Endodermal cell (in vitro differentiated cells): ENCODE data around the gene ITGB7. TPM values are rescaled to one million over a fixed set of nuclear protein-coding genes. Genes with fewer than 3 reads are reported as not detected.
A peak's percentile ranks its signal among the peaks of the same experiment; 100 is the strongest.

Source experiments
- DNase-seq: peaks from one replicate; pipeline ENCODE4 v3.0.0-alpha.2; 2017
- H3K27ac ChIP-seq: 2 replicates; pipeline ENCODE4 v1.5.1; 2013; ENCODE audit warnings: mild to moderate bottlenecking, low read depth, low read length, moderate library complexity
- H3K27me3 ChIP-seq: 2 replicates; pipeline ENCODE4 v1.6.1; 2013; ENCODE audit warnings: mild to moderate bottlenecking, low read length, moderate library complexity; ENCODE audit not compliant: insufficient read depth, control insufficient read depth, poor library complexity, severe bottlenecking
- H3K36me3 ChIP-seq: 2 replicates; pipeline ENCODE4 v1.7.0; 2013; ENCODE audit warnings: mild to moderate bottlenecking, low read length, moderate library complexity; ENCODE audit not compliant: control insufficient read depth, insufficient read depth
- H3K4me1 ChIP-seq: one replicate; pipeline ENCODE4 v1.7.0; 2013; ENCODE audit warnings: low read length; ENCODE audit not compliant: control insufficient read depth, insufficient read depth
- H3K4me3 ChIP-seq: 2 replicates; pipeline ENCODE4 v1.5.1; 2013; ENCODE audit warnings: mild to moderate bottlenecking, low read length, moderate library complexity
- H3K9ac ChIP-seq: 2 replicates; pipeline ENCODE4 v1.6.1; 2013; ENCODE audit warnings: mild to moderate bottlenecking, low read length, moderate library complexity; ENCODE audit not compliant: poor library complexity, severe bottlenecking; ENCODE audit errors: extremely low read depth
- H3K9me3 ChIP-seq: 2 replicates; pipeline ENCODE4 v1.6.1; 2013; ENCODE audit warnings: mild to moderate bottlenecking, low read length, moderate library complexity; ENCODE audit not compliant: control insufficient read depth
- H3K27ac Mint-ChIP-seq: 2 replicates; pipeline ENCODE4 v1.8.0; 2020; ENCODE audit warnings: mixed read lengths
- H3K27me3 Mint-ChIP-seq: 2 replicates; pipeline ENCODE4 v1.8.0; 2021; ENCODE audit warnings: mild to moderate bottlenecking, mixed read lengths; ENCODE audit not compliant: insufficient read depth
- H3K36me3 Mint-ChIP-seq: 2 replicates; pipeline ENCODE4 v1.8.0; 2020; ENCODE audit warnings: low read depth, mixed read lengths
- H3K4me1 Mint-ChIP-seq: 2 replicates; pipeline ENCODE4 v1.8.0; 2020; ENCODE audit warnings: mixed read lengths
- H3K4me3 Mint-ChIP-seq: 2 replicates; pipeline ENCODE4 v1.8.0; 2020; ENCODE audit warnings: mild to moderate bottlenecking, moderate library complexity, mixed read lengths
- H3K9me3 Mint-ChIP-seq: 2 replicates; pipeline ENCODE4 v1.8.0; 2020; ENCODE audit warnings: mild to moderate bottlenecking, mixed read lengths
- WGBS, 2 experiments: methylation state at CpG; one replicate each; pipeline versions ENCODE4 v1.1.5 to v1.1.7; 2013; ENCODE audit warnings: missing lambda C conversion rate in 2 of 2, mixed read lengths in 1 of 2; ENCODE audit not compliant: insufficient coverage in 1 of 2, insufficient read length in 1 of 2; 5-methylcytosine and 5-hydroxymethylcytosine counted together
- total RNA-seq, 2 donors: library from RNA; stranded (reverse); fragmentation: NEBNext Ultra II Directional in 1 of 2; extraction: Animal tissue kit (Norgen Biotek cat#: 25700) in 1 of 2; gene quantifications; 2 replicates in 1 of 2; 3 replicates in 1 of 2; pipeline ENCODE4 v1.2.1, GENCODE V29; 2021
- TF ChIP-seq, protein P1 (sequence below): fragments of 200-600 bp; sonication (generic); conservative IDR thresholded peaks from 2 replicates; pipeline ENCODE4 v1.5.0; 2021; ENCODE audit warnings: antibody characterized with exemption, mild to moderate bottlenecking

Gene ITGB7
- total RNA-seq, 2 donors from 2014 or later = 1.4 TPM

DNA sequence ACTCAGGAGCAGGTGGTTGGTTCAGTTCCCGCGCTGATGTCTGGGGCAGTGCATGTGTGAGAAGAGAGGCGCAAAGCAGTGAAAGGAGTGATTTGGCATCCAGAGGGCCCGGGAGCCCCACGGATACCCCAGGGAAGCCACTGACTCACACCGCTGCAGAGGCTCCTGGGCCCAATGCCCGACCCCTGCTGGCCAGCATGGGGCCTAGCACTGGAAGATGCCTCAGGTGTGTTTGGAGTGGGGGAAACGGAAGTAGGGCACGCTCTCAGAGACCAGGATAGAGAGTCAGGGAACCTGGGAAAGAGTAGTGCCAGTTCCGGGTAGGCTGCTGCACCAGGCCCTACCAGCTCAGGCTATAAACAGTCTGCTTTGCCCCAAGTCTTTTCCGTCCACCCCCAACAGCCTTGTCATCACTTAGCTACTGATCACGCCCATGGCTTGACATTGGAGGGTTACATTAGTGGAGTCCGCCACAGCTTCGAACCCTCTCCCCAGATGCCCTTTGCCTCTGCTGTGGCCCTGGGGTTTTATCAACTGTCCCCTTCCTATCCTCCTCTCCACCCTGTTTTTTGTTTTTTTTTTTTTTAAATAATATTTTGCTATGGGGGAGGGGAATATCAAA lies 16.8 kb downstream of the ITGB7 start:
- no peaks in the 10 kb centered on the region for H3K4me1 ChIP-seq
- no peak overlapping the region for H3K27ac ChIP-seq
- no peak overlapping the region for H3K27ac Mint-ChIP-seq
- H3K4me1 Mint-ChIP-seq = peaks cover 3% of the 10 kb centered on the region
- WGBS, 2 experiments = 42 to 52% methylated on average over 5 to 14 of the region's 14 CpGs
- peaks cover 7% of the 10 kb centered on the region for H3K27me3 ChIP-seq
- H3K9ac ChIP-seq = no peak overlapping the region
- H3K4me3 Mint-ChIP-seq = no peak overlapping the region
- peak; percentile 95 for DNase-seq
- peaks cover 26% of the 10 kb centered on the region for H3K27me3 Mint-ChIP-seq
- TF ChIP-seq, protein P1, sequence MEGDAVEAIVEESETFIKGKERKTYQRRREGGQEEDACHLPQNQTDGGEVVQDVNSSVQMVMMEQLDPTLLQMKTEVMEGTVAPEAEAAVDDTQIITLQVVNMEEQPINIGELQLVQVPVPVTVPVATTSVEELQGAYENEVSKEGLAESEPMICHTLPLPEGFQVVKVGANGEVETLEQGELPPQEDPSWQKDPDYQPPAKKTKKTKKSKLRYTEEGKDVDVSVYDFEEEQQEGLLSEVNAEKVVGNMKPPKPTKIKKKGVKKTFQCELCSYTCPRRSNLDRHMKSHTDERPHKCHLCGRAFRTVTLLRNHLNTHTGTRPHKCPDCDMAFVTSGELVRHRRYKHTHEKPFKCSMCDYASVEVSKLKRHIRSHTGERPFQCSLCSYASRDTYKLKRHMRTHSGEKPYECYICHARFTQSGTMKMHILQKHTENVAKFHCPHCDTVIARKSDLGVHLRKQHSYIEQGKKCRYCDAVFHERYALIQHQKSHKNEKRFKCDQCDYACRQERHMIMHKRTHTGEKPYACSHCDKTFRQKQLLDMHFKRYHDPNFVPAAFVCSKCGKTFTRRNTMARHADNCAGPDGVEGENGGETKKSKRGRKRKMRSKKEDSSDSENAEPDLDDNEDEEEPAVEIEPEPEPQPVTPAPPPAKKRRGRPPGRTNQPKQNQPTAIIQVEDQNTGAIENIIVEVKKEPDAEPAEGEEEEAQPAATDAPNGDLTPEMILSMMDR = peak; percentile 95
- H3K4me3 ChIP-seq = no peak overlapping the region
- H3K9me3 Mint-ChIP-seq = no peaks in the 10 kb centered on the region
- peaks cover 44% of the 10 kb centered on the region for H3K36me3 ChIP-seq
- peaks cover 43% of the 10 kb centered on the region for H3K36me3 Mint-ChIP-seq
- H3K9me3 ChIP-seq = no peaks in the 10 kb centered on the region

DNA sequence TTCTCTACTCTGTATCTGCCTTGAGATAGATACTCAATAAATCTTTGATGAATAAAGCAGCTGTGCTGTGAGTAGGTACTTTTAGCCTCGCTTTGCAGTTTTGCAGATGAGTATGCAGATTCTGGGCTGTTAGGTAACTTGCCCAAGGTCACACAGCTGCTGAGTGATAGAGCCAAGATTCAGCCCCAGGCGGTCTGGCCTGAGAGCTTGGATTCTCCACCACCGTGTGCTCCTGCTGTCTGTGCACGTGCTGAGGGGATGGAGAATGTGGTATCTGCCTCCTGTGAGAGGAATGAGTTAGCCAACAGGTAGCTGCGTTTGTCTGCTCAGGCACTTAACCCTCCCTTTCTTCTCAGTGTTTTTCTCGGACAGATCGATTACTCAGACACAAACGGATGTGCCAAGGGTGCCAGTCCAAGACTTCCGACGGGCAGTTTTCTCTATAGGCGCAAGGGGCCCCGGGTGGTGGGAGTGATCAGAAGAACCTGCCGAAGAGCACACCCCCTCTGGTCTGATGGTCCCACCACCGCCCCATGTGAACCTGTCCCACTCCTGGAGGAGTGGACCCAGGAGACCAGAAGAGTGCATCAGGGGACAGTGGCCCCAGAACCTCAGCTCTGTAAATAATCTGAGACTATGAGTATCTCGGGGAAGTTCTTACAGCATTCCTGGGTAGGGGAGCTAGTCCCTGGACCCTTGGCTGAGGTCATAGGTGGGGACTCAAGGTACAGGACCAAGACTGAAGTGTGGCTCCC lies 19.7 kb downstream of the ITGB7 start:
- Histone ChIP-seq H3K36me3 (peaks cover 73% of the 10 kb centered on the region), H3K4me1 (no peaks in the 10 kb centered on the region)

DNA sequence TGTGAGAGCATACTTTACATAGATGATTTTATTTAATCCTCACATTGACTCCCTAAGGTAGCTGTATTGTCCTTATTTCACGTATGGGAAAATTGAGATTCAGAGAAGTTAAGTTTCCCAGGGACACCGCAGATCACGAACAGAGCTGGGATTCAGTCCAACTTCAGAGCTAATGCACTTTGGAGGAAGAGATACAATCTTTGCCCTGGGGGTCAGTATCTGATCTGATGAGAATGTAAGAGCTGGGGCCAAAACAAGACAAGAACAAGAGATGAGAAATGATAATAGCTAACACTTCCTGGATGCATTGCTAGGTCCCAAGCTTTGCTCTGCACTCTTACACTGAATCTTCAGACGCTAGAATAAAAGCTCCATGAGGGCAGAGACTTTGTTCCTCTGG lies 20.3 kb downstream of the ITGB7 start:
- no peak overlapping the region for H3K4me3 Mint-ChIP-seq
- Histone ChIP-seq H3K36me3 (peaks cover 79% of the 10 kb centered on the region), H3K9me3 (peaks cover 6% of the 10 kb centered on the region), H3K9ac (no peak overlapping the region), H3K4me1 (no peaks in the 10 kb centered on the region), H3K27ac (no peak overlapping the region), H3K4me3 (no peak overlapping the region), H3K27me3 (no peaks in the 10 kb centered on the region)
- H3K27ac Mint-ChIP-seq = no peak overlapping the region
- H3K9me3 Mint-ChIP-seq = no peaks in the 10 kb centered on the region
- peak; percentile 13 for DNase-seq
- H3K27me3 Mint-ChIP-seq = no peaks in the 10 kb centered on the region
- H3K36me3 Mint-ChIP-seq = peaks cover 70% of the 10 kb centered on the region
- peaks cover 8% of the 10 kb centered on the region for H3K4me1 Mint-ChIP-seq
- TF ChIP-seq, protein P1 = no peak
- 92 to 93% methylated on average over 4 of the region's 4 CpGs for WGBS, 2 experiments

More for the DNA sequence above, 19.7 kb downstream of the ITGB7 start:
- Mint-ChIP-seq H3K9me3 (no peaks in the 10 kb centered on the region), H3K27me3 (no peaks in the 10 kb centered on the region), H3K4me3 (no peak overlapping the region), H3K27ac (no peak overlapping the region), H3K36me3 (peaks cover 64% of the 10 kb centered on the region), H3K4me1 (peaks cover 7% of the 10 kb centered on the region)
- H3K27ac ChIP-seq = no peak overlapping the region
- DNase-seq = peak; percentile 30
- TF ChIP-seq, protein P1 = no peak
- 92% methylated on average over 12 to 15 of the region's 15 CpGs for WGBS, 2 experiments
- no peak overlapping the region for H3K9ac ChIP-seq
- no peak overlapping the region for H3K4me3 ChIP-seq
- H3K9me3 ChIP-seq = peaks cover under 1% of the 10 kb centered on the region
- H3K27me3 ChIP-seq = no peaks in the 10 kb centered on the region
